ENCODE results near the gene CEP112. TPM values are rescaled to one million over a fixed set of nuclear protein-coding genes. Genes with fewer than 3 reads are reported as not detected.

The CEP112 gene
- total and polyA plus RNA-seq, 2 donors (not counting 3 experiments of a cell fraction or from before 2014, with no cell fraction given) = 1.5 to 25.3 TPM

DNA sequence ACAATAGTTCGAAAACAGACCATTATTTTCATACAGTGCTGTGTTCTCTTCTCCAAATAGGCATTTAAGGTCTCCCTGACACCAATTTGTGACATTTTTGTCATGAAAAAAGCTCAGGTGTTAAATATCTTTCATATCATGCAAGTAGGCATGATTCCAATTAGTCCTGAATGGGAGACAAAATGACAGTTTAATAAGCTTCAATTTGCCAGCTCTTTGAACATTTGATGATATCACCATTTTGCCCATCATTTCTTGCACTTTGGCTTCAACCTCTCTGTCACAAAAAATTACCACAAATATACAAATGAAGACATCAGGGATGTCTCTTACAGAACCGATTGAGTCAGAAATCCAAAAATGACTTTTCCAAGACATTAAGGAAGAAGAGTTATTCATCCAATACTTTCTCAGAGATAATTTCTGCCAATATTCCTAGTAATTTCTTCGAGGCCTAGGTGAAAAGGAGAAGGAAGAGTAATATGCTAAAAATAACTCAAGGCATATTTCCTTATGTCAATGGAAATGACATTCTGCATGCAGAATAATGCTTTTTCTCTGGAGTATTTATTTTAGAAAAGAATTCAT is 298.1 kb downstream of the CEP112 start:
- no TSS peak for BruUV-seq (replicated peaks)

More for the DNA sequence above, 298.1 kb downstream of the CEP112 start:
- Histone ChIP-seq H3K9me1 (replicated peaks; ENCODE audit: control insufficient read depth, extremely low read depth, insufficient read depth, low read length) (no peaks in the 10 kb centered on the region), H2AFZ (ENCODE audit: low read depth, low read length) (no peak overlapping the region), H3K4me1 (ENCODE audit: control insufficient read depth, extremely low read depth, insufficient read depth, low read length) (no peaks in the 10 kb centered on the region), H4K20me1 (replicated peaks; ENCODE audit: control insufficient read depth, extremely low read depth, insufficient read depth, low read length) (no peaks in the 10 kb centered on the region), H3K36me3 (ENCODE audit: control insufficient read depth in 2 of 2, extremely low read depth in 1 of 2, insufficient read depth in 2 of 2, low read length in 2 of 2) (no peaks in the 10 kb centered on the region), H3K79me2 (ENCODE audit: control insufficient read depth, insufficient read depth, low read length) (no peaks in the 10 kb centered on the region), H3K9me3 (replicated peaks; ENCODE audit: control insufficient read depth, insufficient read depth, low read length) (no peaks in the 10 kb centered on the region), H3K4me3 (replicated peaks in 1 of 3; ENCODE audit: insufficient read depth in 1 of 3, low read depth in 1 of 3, low read length in 3 of 3) (no peak overlapping the region), H3K27ac (ENCODE audit: insufficient read depth, low read depth, low read length) (no peak overlapping the region), H3K4me2 (ENCODE audit: insufficient read depth, low read length) (no peak overlapping the region), H3K27me3 (ENCODE audit: control insufficient read depth in 2 of 2, insufficient read depth in 2 of 2, low read length in 2 of 2) (no peaks in the 10 kb centered on the region), H3K9ac (replicated peaks; ENCODE audit: extremely low read depth, insufficient read depth, low read length) (no peak overlapping the region)
- POLR2A ChIA-PET = no interaction called here
- CTCF ChIA-PET = no interaction called here
- dilution Hi-C loops (cut with MboI; ENCODE audit: extremely low pct_ligation_motif_present, low sequenced_read_pairs) = no loop called here
- no peak for TF ChIP-seq JUN (IDR thresholded peaks at IDR 0.05; ENCODE audit: borderline replicate concordance, insufficient read depth, insufficient read length, low read depth)
- TF ChIP-seq GATA2 (IDR thresholded peaks at IDR 0.05; ENCODE audit: insufficient read depth, insufficient read length, low read depth, low read length) = no peak
- TF ChIP-seq, protein P1, sequence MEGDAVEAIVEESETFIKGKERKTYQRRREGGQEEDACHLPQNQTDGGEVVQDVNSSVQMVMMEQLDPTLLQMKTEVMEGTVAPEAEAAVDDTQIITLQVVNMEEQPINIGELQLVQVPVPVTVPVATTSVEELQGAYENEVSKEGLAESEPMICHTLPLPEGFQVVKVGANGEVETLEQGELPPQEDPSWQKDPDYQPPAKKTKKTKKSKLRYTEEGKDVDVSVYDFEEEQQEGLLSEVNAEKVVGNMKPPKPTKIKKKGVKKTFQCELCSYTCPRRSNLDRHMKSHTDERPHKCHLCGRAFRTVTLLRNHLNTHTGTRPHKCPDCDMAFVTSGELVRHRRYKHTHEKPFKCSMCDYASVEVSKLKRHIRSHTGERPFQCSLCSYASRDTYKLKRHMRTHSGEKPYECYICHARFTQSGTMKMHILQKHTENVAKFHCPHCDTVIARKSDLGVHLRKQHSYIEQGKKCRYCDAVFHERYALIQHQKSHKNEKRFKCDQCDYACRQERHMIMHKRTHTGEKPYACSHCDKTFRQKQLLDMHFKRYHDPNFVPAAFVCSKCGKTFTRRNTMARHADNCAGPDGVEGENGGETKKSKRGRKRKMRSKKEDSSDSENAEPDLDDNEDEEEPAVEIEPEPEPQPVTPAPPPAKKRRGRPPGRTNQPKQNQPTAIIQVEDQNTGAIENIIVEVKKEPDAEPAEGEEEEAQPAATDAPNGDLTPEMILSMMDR (IDR thresholded peaks at IDR 0.05; ENCODE audit: extremely low read depth in 1 of 2, insufficient read depth in 1 of 2, low read depth in 1 of 2, low read length in 2 of 2) = no peak
- TF ChIP-seq POLR2AphosphoS5 (IDR thresholded peaks at IDR 0.05; ENCODE audit: insufficient read depth, low read depth, low read length) = no peak
- no peak for TF ChIP-seq EZH2 (IDR thresholded peaks at IDR 0.05; ENCODE audit: borderline replicate concordance, low read depth, low read length, severe bottlenecking)
- no peak for TF ChIP-seq FOS (IDR thresholded peaks at IDR 0.05; ENCODE audit: borderline replicate concordance, insufficient read depth, low read length)
- TF ChIP-seq MYC (IDR thresholded peaks at IDR 0.05; ENCODE audit: low read depth, low read length) = no peak
- intact Hi-C loops (cut with micrococcal nuclease) = no loop called here
- DNase-seq (ENCODE audit: low read depth, low spot score) = no peak
- no peak for FAIRE-seq

All from endothelial cell of umbilical vein (primary cell).